ENCODE data around the gene LAMC2. TPM values are rescaled to one million over a fixed set of nuclear protein-coding genes. Genes with fewer than 3 reads are reported as not detected.

The LAMC2 gene
- total and polyA plus RNA-seq, 2 donors from 2014 or later, result 4.0 to 89.0 TPM

- Histone ChIP-seq H3K36me3 (ENCODE audit: control insufficient read depth in 2 of 3, insufficient read depth in 3 of 3, low read length in 3 of 3) (no peaks in the 10 kb centered on the region), H3K9me3 (ENCODE audit: control insufficient read depth in 2 of 3, insufficient read depth in 1 of 3, low read length in 3 of 3) (no peaks in the 10 kb centered on the region), H3K4me1 (ENCODE audit: control insufficient read depth in 2 of 3, insufficient read depth in 2 of 3, low read depth in 1 of 3, low read length in 3 of 3) (peaks cover 0 to 7% (median 5%) of the 10 kb centered on the region in 3 donors), H3K27me3 (ENCODE audit: control insufficient read depth, insufficient read depth, low read length) (no peaks in the 10 kb centered on the region), H3K9ac (ENCODE audit: low read length in 3 of 3) (no peak overlapping the region), H3K4me3 (ENCODE audit: low read length in 3 of 3) (no peak overlapping the region), H3K27ac (ENCODE audit: low read depth in 2 of 2, low read length in 2 of 2) (no peak overlapping the region)
- TF ChIP-seq CTCF (IDR thresholded peaks at IDR 0.05; ENCODE audit: borderline replicate concordance, extremely low read depth, insufficient read depth), result no peak
- intact Hi-C loops (cut with DNase I), result no loop called here
- FAIRE-seq (no peak), DNase-seq (no peak)
Measured at GRCh38 chr1:183214021-183214970, 28.2 kb downstream of the LAMC2 start.

GRCh38 chr1:183215076-183215720 lies 29.1 kb downstream of the LAMC2 start:
- no peaks in the 10 kb centered on the region for H3K27me3 ChIP-seq (ENCODE audit: control insufficient read depth, insufficient read depth, low read length)
- FAIRE-seq (no peak), DNase-seq (no peak)
- no peak overlapping the region for H3K9ac ChIP-seq (ENCODE audit: low read length in 3 of 3)
- no peak overlapping the region for H3K27ac ChIP-seq (ENCODE audit: low read depth in 2 of 2, low read length in 2 of 2)
- no peaks in the 10 kb centered on the region for H3K9me3 ChIP-seq (ENCODE audit: control insufficient read depth in 2 of 3, insufficient read depth in 1 of 3, low read length in 3 of 3)
- intact Hi-C loops (cut with DNase I), result no loop called here
- H3K4me3 ChIP-seq (ENCODE audit: low read length in 3 of 3), result no peak overlapping the region
- no peak for TF ChIP-seq CTCF (IDR thresholded peaks at IDR 0.05; ENCODE audit: borderline replicate concordance, extremely low read depth, insufficient read depth)
- no peaks in the 10 kb centered on the region for H3K36me3 ChIP-seq (ENCODE audit: control insufficient read depth in 2 of 3, insufficient read depth in 3 of 3, low read length in 3 of 3)
- peaks cover 0 to 7% (median 5%) of the 10 kb centered on the region in 3 donors for H3K4me1 ChIP-seq (ENCODE audit: control insufficient read depth in 2 of 3, insufficient read depth in 2 of 3, low read depth in 1 of 3, low read length in 3 of 3)

GRCh38 chr1:183215936-183216335 lies 29.9 kb downstream of the LAMC2 start:
- Histone ChIP-seq H3K4me1 (ENCODE audit: control insufficient read depth in 2 of 3, insufficient read depth in 2 of 3, low read depth in 1 of 3, low read length in 3 of 3) (peaks cover 0 to 7% (median 5%) of the 10 kb centered on the region in 3 donors), H3K27me3 (ENCODE audit: control insufficient read depth, insufficient read depth, low read length) (no peaks in the 10 kb centered on the region), H3K36me3 (ENCODE audit: control insufficient read depth in 2 of 3, insufficient read depth in 3 of 3, low read length in 3 of 3) (no peaks in the 10 kb centered on the region), H3K9ac (ENCODE audit: low read length in 3 of 3) (no peak overlapping the region), H3K4me3 (ENCODE audit: low read length in 3 of 3) (no peak overlapping the region), H3K9me3 (ENCODE audit: control insufficient read depth in 2 of 3, insufficient read depth in 1 of 3, low read length in 3 of 3) (no peaks in the 10 kb centered on the region), H3K27ac (ENCODE audit: low read depth in 2 of 2, low read length in 2 of 2) (no peak overlapping the region)
- intact Hi-C loops (cut with DNase I), result no loop called here
- no peak for TF ChIP-seq CTCF (IDR thresholded peaks at IDR 0.05; ENCODE audit: borderline replicate concordance, extremely low read depth, insufficient read depth)
- FAIRE-seq, result no peak
- no peak for DNase-seq
